GM06990 (cell line): ENCODE results near the gene SOX18.

Source experiments
- DNase-seq: peaks from one replicate; pipeline ENCODE4 v3.0.0-alpha.2; 2011; ENCODE audit not compliant: insufficient read length; ENCODE audit errors: extremely low read depth
- H3K27me3 ChIP-seq: replicated peaks from 2 replicates; pipeline ENCODE4 v1.6.0; 2011; ENCODE audit warnings: low read length; ENCODE audit not compliant: control insufficient read depth, insufficient read depth
- H3K36me3 ChIP-seq: 2 replicates; pipeline ENCODE4 v1.5.1; 2011; ENCODE audit warnings: low read length; ENCODE audit not compliant: control insufficient read depth, insufficient read depth
- H3K4me3 ChIP-seq: replicated peaks from 2 replicates; pipeline ENCODE4 v1.5.1; 2011; ENCODE audit warnings: low read depth, mild to moderate bottlenecking, control low read depth, low read length
- TF ChIP-seq, protein P1 (sequence below): IDR thresholded peaks from 2 replicates; pipeline ENCODE4 v1.5.1; 2011; ENCODE audit warnings: low read length, control low read depth, mild to moderate bottlenecking, inconsistent platforms; ENCODE audit not compliant: insufficient read depth, poor library complexity, severe bottlenecking

The SOX18 gene

GRCh38 chr20:64078934-64079272 lies 29.5 kb upstream of the SOX18 start:
- TF ChIP-seq, protein P1, sequence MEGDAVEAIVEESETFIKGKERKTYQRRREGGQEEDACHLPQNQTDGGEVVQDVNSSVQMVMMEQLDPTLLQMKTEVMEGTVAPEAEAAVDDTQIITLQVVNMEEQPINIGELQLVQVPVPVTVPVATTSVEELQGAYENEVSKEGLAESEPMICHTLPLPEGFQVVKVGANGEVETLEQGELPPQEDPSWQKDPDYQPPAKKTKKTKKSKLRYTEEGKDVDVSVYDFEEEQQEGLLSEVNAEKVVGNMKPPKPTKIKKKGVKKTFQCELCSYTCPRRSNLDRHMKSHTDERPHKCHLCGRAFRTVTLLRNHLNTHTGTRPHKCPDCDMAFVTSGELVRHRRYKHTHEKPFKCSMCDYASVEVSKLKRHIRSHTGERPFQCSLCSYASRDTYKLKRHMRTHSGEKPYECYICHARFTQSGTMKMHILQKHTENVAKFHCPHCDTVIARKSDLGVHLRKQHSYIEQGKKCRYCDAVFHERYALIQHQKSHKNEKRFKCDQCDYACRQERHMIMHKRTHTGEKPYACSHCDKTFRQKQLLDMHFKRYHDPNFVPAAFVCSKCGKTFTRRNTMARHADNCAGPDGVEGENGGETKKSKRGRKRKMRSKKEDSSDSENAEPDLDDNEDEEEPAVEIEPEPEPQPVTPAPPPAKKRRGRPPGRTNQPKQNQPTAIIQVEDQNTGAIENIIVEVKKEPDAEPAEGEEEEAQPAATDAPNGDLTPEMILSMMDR = no peak
- no peak for DNase-seq
- H3K4me3 ChIP-seq = peak overlapping the region; percentile 84
- H3K36me3 ChIP-seq = peaks cover 16% of the 10 kb centered on the region
- no peaks in the 10 kb centered on the region; the same call in 1 of the 2 replicates for H3K27me3 ChIP-seq

DNA sequence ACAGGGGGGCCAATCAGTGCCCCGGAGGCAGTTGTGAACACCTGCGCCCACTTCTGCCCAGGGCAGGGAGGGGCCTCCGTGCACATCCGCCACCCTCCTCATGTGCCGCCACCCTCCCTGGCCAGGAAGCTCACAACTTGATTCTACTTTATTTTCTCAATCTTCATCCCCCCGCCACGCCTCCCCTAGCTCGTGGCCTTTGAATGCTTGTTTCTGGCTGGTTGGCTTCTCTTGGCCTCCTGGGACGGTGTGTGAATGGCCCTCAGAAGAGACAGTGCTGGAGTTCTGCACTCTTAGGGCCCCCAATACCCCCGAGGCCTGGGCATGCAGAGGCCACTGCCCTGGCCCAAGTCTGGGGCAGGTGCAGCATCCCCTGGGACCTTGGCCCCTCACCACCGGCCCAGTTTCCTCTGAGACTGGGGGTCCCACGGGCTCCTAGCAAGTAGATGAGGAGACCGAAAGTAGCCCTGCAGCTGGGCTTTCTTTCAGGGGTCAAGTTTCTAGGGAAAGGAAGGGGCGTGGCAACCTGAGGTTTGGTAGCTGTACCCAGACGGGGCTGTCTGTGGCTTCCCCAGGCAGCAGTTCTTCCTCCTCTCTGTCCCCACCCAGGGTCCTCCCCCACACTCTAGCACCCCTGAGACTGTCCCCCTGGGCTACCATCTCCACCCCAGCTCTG lies 28.6 kb upstream of the SOX18 start:
- H3K27me3 ChIP-seq = no peaks in the 10 kb centered on the region; the same call in 1 of the 2 replicates
- peak overlapping the region; percentile 84 for H3K4me3 ChIP-seq
- peaks cover 21% of the 10 kb centered on the region for H3K36me3 ChIP-seq
- DNase-seq = peak; percentile 73
- TF ChIP-seq, protein P1 = no peak

GRCh38 chr20:64077541-64077875 lies 28.1 kb upstream of the SOX18 start:
- TF ChIP-seq, protein P1 = no peak

GRCh38 chr20:64077094-64077493 lies 27.7 kb upstream of the SOX18 start:
- TF ChIP-seq, protein P1 = no peak
- H3K36me3 ChIP-seq = peaks cover 22% of the 10 kb centered on the region
- H3K4me3 ChIP-seq = peak overlapping the region; percentile 84
- DNase-seq = peak; percentile 75
- no peaks in the 10 kb centered on the region; the same call in 1 of the 2 replicates for H3K27me3 ChIP-seq

More at GRCh38 chr20:64077541-64077875, 28.1 kb upstream of the SOX18 start:
- no peaks in the 10 kb centered on the region; the same call in 1 of the 2 replicates for H3K27me3 ChIP-seq
- H3K36me3 ChIP-seq = peaks cover 21% of the 10 kb centered on the region
- peak overlapping the region; percentile 84 for H3K4me3 ChIP-seq
- DNase-seq = no peak

DNA sequence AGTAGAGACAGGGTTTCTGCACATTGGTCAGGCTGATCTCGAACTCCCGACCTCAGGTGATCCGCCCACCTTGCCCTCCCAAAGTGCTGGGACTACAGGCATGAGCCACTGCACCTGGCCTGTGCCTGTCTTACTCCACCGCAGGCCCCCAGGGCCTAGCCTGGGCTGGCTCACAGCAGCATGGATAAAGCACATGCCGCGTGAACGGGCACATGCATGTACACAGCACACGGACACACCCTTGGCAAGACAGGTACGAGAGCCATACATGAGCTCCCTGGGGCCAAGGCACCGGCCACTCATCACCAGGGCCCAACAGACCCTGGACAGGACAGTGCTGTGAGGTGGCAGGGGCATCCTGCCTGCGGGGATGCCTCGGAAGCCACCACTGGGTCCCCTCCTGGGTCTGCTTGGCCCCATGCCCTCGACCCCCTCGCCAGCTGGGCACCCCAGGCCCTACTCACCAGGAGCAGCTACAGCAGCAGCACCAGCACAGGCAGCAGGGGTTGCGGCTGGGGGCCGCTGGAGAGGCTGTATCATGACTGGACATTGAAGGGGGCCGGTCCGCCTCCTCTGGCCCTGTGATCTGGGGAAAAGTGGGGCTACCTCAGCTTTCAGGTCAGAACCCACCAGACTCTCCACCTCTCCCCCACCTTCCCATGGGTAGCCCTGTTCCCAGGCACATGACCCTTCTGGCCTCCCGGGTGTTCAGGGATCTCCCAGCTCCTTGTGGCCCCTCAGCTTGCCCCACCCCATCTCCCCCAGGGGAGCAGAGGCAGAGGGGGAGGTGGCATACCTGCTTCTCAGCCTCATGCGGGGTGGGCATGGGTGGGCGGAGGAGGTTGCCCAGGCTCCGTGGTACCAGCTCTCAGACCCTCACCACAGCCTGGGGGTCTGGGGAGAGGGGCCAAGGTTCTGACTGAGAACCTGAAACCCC lies 26.9 kb upstream of the SOX18 start:
- no peaks in the 10 kb centered on the region; the same call in 1 of the 2 replicates for H3K27me3 ChIP-seq
- peak overlapping the region; percentile 84 for H3K4me3 ChIP-seq
- DNase-seq = no peak
- TF ChIP-seq, protein P1 = no peak
- H3K36me3 ChIP-seq = peaks cover 27% of the 10 kb centered on the region
